Effector CD4-positive, alpha-beta T cell (primary cell): ENCODE data around the gene LRRC63.
"Not testable (repeated sequence)": the region's sequence is repeated elsewhere in the genome, so short reads cannot be mapped to it uniquely, and the experiment has no call there.

Experiments
- DNase-seq: peaks from one replicate; pipeline ENCODE4 v3.0.0-alpha.2; 2020

LRRC63 gene

GRCh38 chr13:46267166-46267565, 55.4 kb downstream of the LRRC63 start:
- no peak for DNase-seq

GRCh38 chr13:46270416-46270815, 58.7 kb downstream of the LRRC63 start:
- no peak for DNase-seq

GRCh38 chr13:46274094-46274698, 62.5 kb downstream of the LRRC63 start:
- no peak for DNase-seq

GRCh38 chr13:46278474-46278873, 66.7 kb downstream of the LRRC63 start:
- DNase-seq: no peak

GRCh38 chr13:46281779-46282178, 70.1 kb downstream of the LRRC63 start:
- no peak for DNase-seq

GRCh38 chr13:46283912-46284824, 72.4 kb downstream of the LRRC63 start:
- DNase-seq: not testable (repeated sequence)

GRCh38 chr13:46286972-46287371, 75.2 kb downstream of the LRRC63 start:
- no peak for DNase-seq

GRCh38 chr13:46288570-46289259, 77.0 kb downstream of the LRRC63 start:
- DNase-seq: no peak

GRCh38 chr13:46289260-46289955, 77.7 kb downstream of the LRRC63 start:
- DNase-seq: no peak

GRCh38 chr13:46290434-46290833, 78.7 kb downstream of the LRRC63 start:
- DNase-seq: no peak

GRCh38 chr13:46293436-46293835, 81.7 kb downstream of the LRRC63 start:
- no peak for DNase-seq

- peak; percentile 56 for DNase-seq
Measured at GRCh38 chr13:46295491-46296114, 83.9 kb downstream of the LRRC63 start.

GRCh38 chr13:46296115-46296822, 84.5 kb downstream of the LRRC63 start:
- DNase-seq: no peak

- DNase-seq: no peak
Measured at GRCh38 chr13:46296921-46297320, 85.2 kb downstream of the LRRC63 start.

- no peak for DNase-seq
Measured at GRCh38 chr13:46297361-46297811, 85.7 kb downstream of the LRRC63 start.

- DNase-seq: no peak
Measured at GRCh38 chr13:46303742-46304385, 92.1 kb downstream of the LRRC63 start.

- DNase-seq: no peak
Measured at GRCh38 chr13:46304546-46304945, 92.8 kb downstream of the LRRC63 start.

GRCh38 chr13:46307554-46307953, 95.8 kb downstream of the LRRC63 start:
- no peak for DNase-seq

GRCh38 chr13:46310066-46310465, 98.3 kb downstream of the LRRC63 start:
- DNase-seq: no peak

GRCh38 chr13:46311217-46311616, 99.5 kb downstream of the LRRC63 start:
- DNase-seq: no peak

GRCh38 chr13:46313024-46313423, 101.3 kb downstream of the LRRC63 start:
- DNase-seq: no peak
